ENCODE data around the gene VPS45.

DNA sequence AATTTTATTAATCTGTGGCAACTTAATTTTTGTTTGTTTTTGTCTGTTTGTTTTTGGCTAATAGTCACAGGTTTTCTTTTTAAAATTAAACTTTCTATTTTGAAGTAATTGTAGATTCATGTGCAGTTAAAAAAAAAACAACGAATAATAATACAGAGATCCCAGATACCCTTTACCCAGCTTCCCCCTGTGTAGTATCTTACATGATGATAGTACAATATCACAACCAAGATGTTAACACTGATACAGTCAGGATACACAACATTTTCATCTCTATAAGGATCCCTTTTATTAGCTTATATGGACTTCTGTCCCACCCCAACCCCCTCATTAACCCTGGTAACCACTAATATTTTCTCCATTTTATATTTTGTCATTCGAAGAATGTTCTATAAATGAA, 5.9 kb downstream of the VPS45 start:
- TF ChIP-seq, protein P1, sequence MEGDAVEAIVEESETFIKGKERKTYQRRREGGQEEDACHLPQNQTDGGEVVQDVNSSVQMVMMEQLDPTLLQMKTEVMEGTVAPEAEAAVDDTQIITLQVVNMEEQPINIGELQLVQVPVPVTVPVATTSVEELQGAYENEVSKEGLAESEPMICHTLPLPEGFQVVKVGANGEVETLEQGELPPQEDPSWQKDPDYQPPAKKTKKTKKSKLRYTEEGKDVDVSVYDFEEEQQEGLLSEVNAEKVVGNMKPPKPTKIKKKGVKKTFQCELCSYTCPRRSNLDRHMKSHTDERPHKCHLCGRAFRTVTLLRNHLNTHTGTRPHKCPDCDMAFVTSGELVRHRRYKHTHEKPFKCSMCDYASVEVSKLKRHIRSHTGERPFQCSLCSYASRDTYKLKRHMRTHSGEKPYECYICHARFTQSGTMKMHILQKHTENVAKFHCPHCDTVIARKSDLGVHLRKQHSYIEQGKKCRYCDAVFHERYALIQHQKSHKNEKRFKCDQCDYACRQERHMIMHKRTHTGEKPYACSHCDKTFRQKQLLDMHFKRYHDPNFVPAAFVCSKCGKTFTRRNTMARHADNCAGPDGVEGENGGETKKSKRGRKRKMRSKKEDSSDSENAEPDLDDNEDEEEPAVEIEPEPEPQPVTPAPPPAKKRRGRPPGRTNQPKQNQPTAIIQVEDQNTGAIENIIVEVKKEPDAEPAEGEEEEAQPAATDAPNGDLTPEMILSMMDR (conservative IDR thresholded peaks at IDR 0.05; ENCODE audit: low read depth, low read length), result no peak
- no peak for TF ChIP-seq EZH2 (IDR thresholded peaks at IDR 0.05; ENCODE audit: borderline replicate concordance, low read depth, low read length, poor library complexity, severe bottlenecking)
